Choroid plexus epithelial cell (primary cell): Measurements from ENCODE around the gene ACP4.
A peak's percentile ranks its signal among the peaks of the same experiment; 100 is the strongest.
"Not testable (repeated sequence)": the region's sequence is repeated elsewhere in the genome, so short reads cannot be mapped to it uniquely, and the experiment has no call there.

Experiments used
- DNase-seq: peaks from one replicate; pipeline ENCODE4 v3.0.0-alpha.2; 2010; ENCODE audit warnings: low read depth
- H3K4me3 ChIP-seq: 2 replicates; pipeline ENCODE4 v1.5.1; 2011; ENCODE audit warnings: low read depth, mild to moderate bottlenecking, control low read depth, low read length, moderate library complexity
- CTCF ChIP-seq: conservative IDR thresholded peaks from 2 replicates; pipeline ENCODE4 v1.5.1; 2011; ENCODE audit warnings: low read depth, mild to moderate bottlenecking, control low read depth, inconsistent platforms, low read length, moderate library complexity

The ACP4 gene

GRCh38 chr19:50753879-50754278 lies 36.3 kb upstream of the ACP4 start:
- no peak overlapping the region for H3K4me3 ChIP-seq
- no peak for TF ChIP-seq CTCF

GRCh38 chr19:50756244-50756643 lies 34.0 kb upstream of the ACP4 start:
- DNase-seq, H3K4me3 ChIP-seq: not testable (repeated sequence)

More at GRCh38 chr19:50753879-50754278, 36.3 kb upstream of the ACP4 start:
- DNase-seq = no peak

- H3K4me3 ChIP-seq, DNase-seq: not testable (repeated sequence)
Observed at GRCh38 chr19:50757624-50758023, 32.6 kb upstream of the ACP4 start.

- not testable (repeated sequence) for DNase-seq, H3K4me3 ChIP-seq
Observed at GRCh38 chr19:50759076-50759475, 31.1 kb upstream of the ACP4 start.

GRCh38 chr19:50759886-50760285 lies 30.3 kb upstream of the ACP4 start:
- no peak for TF ChIP-seq CTCF
- no peak overlapping the region for H3K4me3 ChIP-seq
- DNase-seq = peak; percentile 30

GRCh38 chr19:50761501-50761900 lies 28.7 kb upstream of the ACP4 start:
- DNase-seq, H3K4me3 ChIP-seq: not testable (repeated sequence)

GRCh38 chr19:50763521-50763920 lies 26.7 kb upstream of the ACP4 start:
- DNase-seq = not testable (repeated sequence)

GRCh38 chr19:50764409-50764808 lies 25.8 kb upstream of the ACP4 start:
- no peak for TF ChIP-seq CTCF
- DNase-seq = no peak
- H3K4me3 ChIP-seq = no peak overlapping the region

More at GRCh38 chr19:50763521-50763920, 26.7 kb upstream of the ACP4 start:
- not testable (repeated sequence) for H3K4me3 ChIP-seq

- not testable (repeated sequence) for DNase-seq, H3K4me3 ChIP-seq
Observed at GRCh38 chr19:50766746-50767145, 23.5 kb upstream of the ACP4 start.

GRCh38 chr19:50767263-50767662 lies 23.0 kb upstream of the ACP4 start:
- DNase-seq, H3K4me3 ChIP-seq: not testable (repeated sequence)

GRCh38 chr19:50768277-50768676 lies 21.9 kb upstream of the ACP4 start:
- TF ChIP-seq CTCF = no peak
- no peak for DNase-seq
- no peak overlapping the region for H3K4me3 ChIP-seq

GRCh38 chr19:50770164-50770563 lies 20.1 kb upstream of the ACP4 start, which contains the start of gene GPR32:
Gene GPR32 (plus strand): TSS chr19:50770464. CDS start chr19:50770601, 137 bp downstream.
- H3K4me3 ChIP-seq, DNase-seq: not testable (repeated sequence)
